B cell (primary cell): ENCODE results near the gene TELO2.

ENCODE experiments used
- EZH2 ChIP-seq: IDR thresholded peaks from 2 replicates; pipeline ENCODE4 v1.6.1; 2012; ENCODE audit warnings: borderline replicate concordance, low read depth, mild to moderate bottlenecking, moderate library complexity, low read length; ENCODE audit not compliant: insufficient read depth, poor library complexity, severe bottlenecking
- TF ChIP-seq, protein P1 (sequence below): fragments of 200-600 bp; IDR thresholded peaks from one replicate; pipeline ENCODE4 v1.8.0; 2022; ENCODE audit warnings: antibody characterized with exemption, mild to moderate bottlenecking

DNA sequence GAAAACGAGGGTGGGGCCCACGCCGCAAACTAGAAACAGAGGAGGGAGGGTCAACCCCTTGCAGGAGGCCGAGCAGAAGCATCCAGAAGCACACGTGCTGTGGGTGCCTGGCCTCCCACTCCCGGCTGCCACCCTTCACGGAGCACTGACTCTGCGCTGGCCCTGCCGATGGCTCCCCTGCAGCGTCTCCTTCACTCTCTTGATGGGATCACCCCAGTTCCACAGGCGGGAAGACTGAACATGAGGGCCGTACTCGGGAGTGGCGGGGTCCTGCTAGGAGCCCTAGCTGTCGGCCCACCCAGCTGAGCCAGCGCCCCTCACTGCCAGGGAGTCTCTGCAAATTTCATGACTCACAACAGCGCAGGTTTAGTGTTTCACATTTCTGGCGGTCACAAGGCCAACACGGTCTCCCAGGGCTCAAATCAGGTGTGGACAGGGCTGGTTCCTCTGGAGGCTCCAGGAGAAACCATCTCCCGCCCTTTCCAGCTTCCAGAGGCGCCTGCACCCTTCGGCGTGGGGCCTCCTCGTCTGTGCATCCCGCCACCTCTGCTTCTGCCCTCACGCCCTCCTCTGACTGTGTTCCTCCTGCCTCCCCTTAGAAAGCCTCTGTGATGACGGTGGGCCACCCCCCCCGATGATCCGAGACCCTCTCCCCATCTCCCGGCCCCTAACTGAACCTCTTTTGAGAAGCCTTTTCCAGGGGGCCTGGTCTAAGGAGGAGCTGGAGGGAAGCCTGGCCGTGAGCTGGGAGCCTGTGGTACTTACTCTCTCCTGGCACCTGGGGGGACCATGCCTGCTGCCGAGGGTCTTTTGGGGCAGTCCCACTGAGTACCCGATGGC lies 6.4 kb upstream of the TELO2 start:
- TF ChIP-seq, protein P1, sequence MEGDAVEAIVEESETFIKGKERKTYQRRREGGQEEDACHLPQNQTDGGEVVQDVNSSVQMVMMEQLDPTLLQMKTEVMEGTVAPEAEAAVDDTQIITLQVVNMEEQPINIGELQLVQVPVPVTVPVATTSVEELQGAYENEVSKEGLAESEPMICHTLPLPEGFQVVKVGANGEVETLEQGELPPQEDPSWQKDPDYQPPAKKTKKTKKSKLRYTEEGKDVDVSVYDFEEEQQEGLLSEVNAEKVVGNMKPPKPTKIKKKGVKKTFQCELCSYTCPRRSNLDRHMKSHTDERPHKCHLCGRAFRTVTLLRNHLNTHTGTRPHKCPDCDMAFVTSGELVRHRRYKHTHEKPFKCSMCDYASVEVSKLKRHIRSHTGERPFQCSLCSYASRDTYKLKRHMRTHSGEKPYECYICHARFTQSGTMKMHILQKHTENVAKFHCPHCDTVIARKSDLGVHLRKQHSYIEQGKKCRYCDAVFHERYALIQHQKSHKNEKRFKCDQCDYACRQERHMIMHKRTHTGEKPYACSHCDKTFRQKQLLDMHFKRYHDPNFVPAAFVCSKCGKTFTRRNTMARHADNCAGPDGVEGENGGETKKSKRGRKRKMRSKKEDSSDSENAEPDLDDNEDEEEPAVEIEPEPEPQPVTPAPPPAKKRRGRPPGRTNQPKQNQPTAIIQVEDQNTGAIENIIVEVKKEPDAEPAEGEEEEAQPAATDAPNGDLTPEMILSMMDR = no peak
- no peak for TF ChIP-seq EZH2
